ENCODE data around the gene LRRFIP2. TPM values are rescaled to one million over a fixed set of nuclear protein-coding genes. Genes with fewer than 3 reads are reported as not detected.

The LRRFIP2 gene
- total RNA-seq, 4 donors from 2014 or later = 48.9 to 64.8 (median 62.7) TPM

DNA sequence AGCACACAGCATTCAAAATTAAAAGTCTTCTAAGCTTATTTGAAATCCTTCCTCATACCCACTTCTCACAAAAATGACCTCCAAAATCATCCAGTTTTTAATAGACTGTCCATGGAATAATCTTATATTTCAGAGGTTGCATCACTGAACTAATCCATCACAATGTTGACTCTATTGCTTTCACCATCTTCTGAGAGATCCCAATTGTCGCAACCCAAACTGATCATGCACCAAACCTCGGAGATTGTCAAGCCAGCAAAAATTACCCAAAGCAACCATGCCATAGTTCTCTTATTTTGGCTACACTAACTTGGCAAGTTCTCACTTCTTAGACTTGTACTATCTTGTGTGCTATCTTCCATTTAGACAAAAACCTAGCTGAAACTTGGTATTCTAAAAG is 75.5 kb downstream of the LRRFIP2 start:
- 96 to 100% methylated on average over 2 of the region's 2 CpGs for WGBS, 2 donors

DNA sequence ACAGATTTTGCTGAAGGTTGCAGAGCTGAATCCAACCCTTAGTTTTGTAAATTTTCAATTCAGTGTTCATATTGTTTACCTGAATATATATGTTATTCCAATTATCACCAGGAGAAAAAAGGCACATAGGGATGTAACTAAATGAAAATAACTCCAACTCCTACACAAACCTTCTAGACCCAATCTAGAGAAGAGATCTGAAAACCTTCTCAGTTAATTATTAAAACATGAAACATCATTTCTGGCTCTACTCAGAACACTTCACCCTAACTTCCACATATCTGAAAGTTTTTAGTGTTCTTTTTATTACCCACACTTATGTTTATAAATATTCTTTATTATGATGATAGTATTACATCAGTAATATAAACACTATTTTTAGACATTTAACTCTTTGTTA is 76.6 kb downstream of the LRRFIP2 start:
- no peak overlapping the region for H3K4me3 ChIP-seq
- no peak overlapping the region for H3K27ac ChIP-seq
- peaks cover 0 to 17% (median 0%) of the 10 kb centered on the region in 3 donors for H3K36me3 ChIP-seq
- DNase-seq (ENCODE audit: low spot score in 2 of 2) = no peak
- H3K9me3 ChIP-seq = no peaks in the 10 kb centered on the region
- H3K27me3 ChIP-seq = no peaks in the 10 kb centered on the region
- TF ChIP-seq, protein P1, sequence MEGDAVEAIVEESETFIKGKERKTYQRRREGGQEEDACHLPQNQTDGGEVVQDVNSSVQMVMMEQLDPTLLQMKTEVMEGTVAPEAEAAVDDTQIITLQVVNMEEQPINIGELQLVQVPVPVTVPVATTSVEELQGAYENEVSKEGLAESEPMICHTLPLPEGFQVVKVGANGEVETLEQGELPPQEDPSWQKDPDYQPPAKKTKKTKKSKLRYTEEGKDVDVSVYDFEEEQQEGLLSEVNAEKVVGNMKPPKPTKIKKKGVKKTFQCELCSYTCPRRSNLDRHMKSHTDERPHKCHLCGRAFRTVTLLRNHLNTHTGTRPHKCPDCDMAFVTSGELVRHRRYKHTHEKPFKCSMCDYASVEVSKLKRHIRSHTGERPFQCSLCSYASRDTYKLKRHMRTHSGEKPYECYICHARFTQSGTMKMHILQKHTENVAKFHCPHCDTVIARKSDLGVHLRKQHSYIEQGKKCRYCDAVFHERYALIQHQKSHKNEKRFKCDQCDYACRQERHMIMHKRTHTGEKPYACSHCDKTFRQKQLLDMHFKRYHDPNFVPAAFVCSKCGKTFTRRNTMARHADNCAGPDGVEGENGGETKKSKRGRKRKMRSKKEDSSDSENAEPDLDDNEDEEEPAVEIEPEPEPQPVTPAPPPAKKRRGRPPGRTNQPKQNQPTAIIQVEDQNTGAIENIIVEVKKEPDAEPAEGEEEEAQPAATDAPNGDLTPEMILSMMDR (IDR thresholded peaks at IDR 0.05) = no peak
- TF ChIP-seq EP300 (IDR thresholded peaks at IDR 0.05) = no peak
- TF ChIP-seq POLR2A (IDR thresholded peaks at IDR 0.05) = no peak
- H3K4me1 ChIP-seq = peaks cover 0 to 9% (median 3%) of the 10 kb centered on the region in 4 donors

More for the DNA sequence above, 75.5 kb downstream of the LRRFIP2 start:
- H3K4me1 ChIP-seq = peaks cover 0 to 9% (median 3%) of the 10 kb centered on the region in 4 donors
- no peak overlapping the region for H3K27ac ChIP-seq
- no peak for DNase-seq (ENCODE audit: low spot score in 2 of 2)
- H3K36me3 ChIP-seq = peaks cover 0 to 7% (median 0%) of the 10 kb centered on the region in 3 donors
- no peaks in the 10 kb centered on the region for H3K9me3 ChIP-seq
- H3K27me3 ChIP-seq = no peaks in the 10 kb centered on the region
- TF ChIP-seq, protein P1 (IDR thresholded peaks at IDR 0.05) = no peak
- TF ChIP-seq EP300 (IDR thresholded peaks at IDR 0.05) (no peak), POLR2A (IDR thresholded peaks at IDR 0.05) (no peak)
- no peak overlapping the region for H3K4me3 ChIP-seq

DNA sequence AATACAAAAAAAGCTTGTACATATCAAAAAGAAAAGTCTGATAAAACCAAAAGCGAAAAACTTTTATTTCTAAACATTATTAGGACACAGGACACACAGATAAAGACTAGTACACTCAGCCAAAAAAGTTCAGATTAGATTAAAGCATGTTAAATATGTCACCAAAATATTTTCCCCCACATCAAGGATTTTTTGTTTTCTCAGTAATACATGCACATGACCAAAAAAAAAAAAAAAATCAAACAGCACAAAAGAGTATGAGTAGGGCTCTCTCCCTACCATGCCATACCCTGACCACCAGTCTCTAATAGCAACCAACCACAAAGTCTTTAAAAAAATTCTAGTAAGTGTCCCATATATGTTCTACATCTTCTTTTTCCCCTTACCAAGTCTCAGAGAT is 77.4 kb downstream of the LRRFIP2 start:
- 49 to 63% methylated on average over 1 of the region's 1 CpG for WGBS, 2 donors
- no peaks in the 10 kb centered on the region for H3K27me3 ChIP-seq
- no peak overlapping the region for H3K4me3 ChIP-seq
- no peak for TF ChIP-seq EP300 (IDR thresholded peaks at IDR 0.05)
- no peak for TF ChIP-seq POLR2A (IDR thresholded peaks at IDR 0.05)
- TF ChIP-seq, protein P1 (IDR thresholded peaks at IDR 0.05) = no peak
- DNase-seq (ENCODE audit: low spot score in 2 of 2) = no peak
- H3K27ac ChIP-seq = peak overlapping the region in 1 of 4 donors; percentile 19
- peaks cover 0 to 9% (median 3%) of the 10 kb centered on the region in 4 donors for H3K4me1 ChIP-seq
- H3K36me3 ChIP-seq = peaks cover 0 to 24% (median 0%) of the 10 kb centered on the region in 3 donors
- H3K9me3 ChIP-seq = no peaks in the 10 kb centered on the region

DNA sequence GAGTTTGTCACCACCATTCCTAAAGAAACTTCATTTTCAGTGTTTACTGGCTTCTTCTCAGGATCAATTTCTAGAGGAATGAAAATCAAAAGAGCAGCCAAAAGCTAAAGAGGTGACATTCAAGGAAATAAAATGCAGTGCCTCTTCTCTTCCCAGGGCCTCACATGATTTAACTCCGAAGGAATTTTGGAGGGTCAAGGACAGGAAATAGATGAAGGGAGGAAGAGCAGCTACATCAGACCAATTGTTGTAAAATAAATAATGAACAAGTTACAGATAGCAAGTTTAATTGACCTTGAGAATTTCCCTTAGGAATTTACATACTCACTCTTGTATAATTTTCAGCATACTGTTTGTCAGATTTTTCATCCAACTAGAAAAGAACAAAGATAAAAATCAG is 78.1 kb downstream of the LRRFIP2 start:
- TF ChIP-seq EP300 (IDR thresholded peaks at IDR 0.05) = no peak
- TF ChIP-seq, protein P1 (IDR thresholded peaks at IDR 0.05) = no peak
- no peak for TF ChIP-seq POLR2A (IDR thresholded peaks at IDR 0.05)
- Histone ChIP-seq H3K9me3 (no peaks in the 10 kb centered on the region), H3K27me3 (no peaks in the 10 kb centered on the region), H3K4me3 (no peak overlapping the region), H3K4me1 (peaks cover 0 to 9% (median 3%) of the 10 kb centered on the region in 4 donors), H3K36me3 (peaks cover 0 to 25% (median 0%) of the 10 kb centered on the region in 3 donors), H3K27ac (peak overlapping the region in 1 of 4 donors; percentile 19)
- WGBS, 2 donors = 13 to 16% methylated on average over 1 of the region's 1 CpG
- DNase-seq (ENCODE audit: low spot score in 2 of 2) = no peak

DNA sequence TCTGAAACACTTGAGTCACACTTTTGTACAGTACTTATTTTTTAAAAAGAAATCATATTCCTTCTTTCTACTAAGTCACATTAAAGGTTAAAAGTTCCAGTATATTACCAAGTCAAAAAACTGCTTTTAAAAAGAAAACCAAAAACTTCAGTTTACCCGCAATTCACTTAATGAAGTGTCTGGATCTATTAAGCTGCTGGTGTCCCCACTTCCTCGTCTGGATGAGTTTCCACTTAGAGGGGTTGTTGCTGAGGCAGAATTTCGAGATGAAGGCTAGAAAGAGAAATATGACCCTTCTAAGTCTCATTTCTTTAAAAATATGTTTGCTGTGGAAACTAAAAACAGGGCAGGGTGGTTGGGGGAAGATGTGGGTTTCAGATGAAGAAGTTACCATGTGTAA is 79.7 kb downstream of the LRRFIP2 start:
- Histone ChIP-seq H3K4me3 (no peak overlapping the region), H3K9me3 (no peaks in the 10 kb centered on the region), H3K4me1 (peaks cover 0 to 9% (median 3%) of the 10 kb centered on the region in 4 donors), H3K27ac (no peak overlapping the region), H3K36me3 (peaks cover 0 to 39% (median 0%) of the 10 kb centered on the region in 3 donors), H3K27me3 (no peaks in the 10 kb centered on the region)
- no peak for DNase-seq (ENCODE audit: low spot score in 2 of 2)
- TF ChIP-seq POLR2A (IDR thresholded peaks at IDR 0.05) (no peak), EP300 (IDR thresholded peaks at IDR 0.05) (no peak)
- TF ChIP-seq, protein P1 (IDR thresholded peaks at IDR 0.05) = no peak
- 76 to 77% methylated on average over 3 of the region's 3 CpGs for WGBS, 2 donors
